ENCODE results near the gene COPA.

- TF ChIP-seq, protein P1, sequence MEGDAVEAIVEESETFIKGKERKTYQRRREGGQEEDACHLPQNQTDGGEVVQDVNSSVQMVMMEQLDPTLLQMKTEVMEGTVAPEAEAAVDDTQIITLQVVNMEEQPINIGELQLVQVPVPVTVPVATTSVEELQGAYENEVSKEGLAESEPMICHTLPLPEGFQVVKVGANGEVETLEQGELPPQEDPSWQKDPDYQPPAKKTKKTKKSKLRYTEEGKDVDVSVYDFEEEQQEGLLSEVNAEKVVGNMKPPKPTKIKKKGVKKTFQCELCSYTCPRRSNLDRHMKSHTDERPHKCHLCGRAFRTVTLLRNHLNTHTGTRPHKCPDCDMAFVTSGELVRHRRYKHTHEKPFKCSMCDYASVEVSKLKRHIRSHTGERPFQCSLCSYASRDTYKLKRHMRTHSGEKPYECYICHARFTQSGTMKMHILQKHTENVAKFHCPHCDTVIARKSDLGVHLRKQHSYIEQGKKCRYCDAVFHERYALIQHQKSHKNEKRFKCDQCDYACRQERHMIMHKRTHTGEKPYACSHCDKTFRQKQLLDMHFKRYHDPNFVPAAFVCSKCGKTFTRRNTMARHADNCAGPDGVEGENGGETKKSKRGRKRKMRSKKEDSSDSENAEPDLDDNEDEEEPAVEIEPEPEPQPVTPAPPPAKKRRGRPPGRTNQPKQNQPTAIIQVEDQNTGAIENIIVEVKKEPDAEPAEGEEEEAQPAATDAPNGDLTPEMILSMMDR (IDR thresholded peaks at IDR 0.05 in 4 of 5, conservative IDR thresholded peaks at IDR 0.05 in 1 of 5): no peak
- TF ChIP-seq POLR2A (IDR thresholded peaks at IDR 0.05): no peak
These were observed 99.3 kb downstream of the COPA start for GRCh38 chr1:160243767-160244166.

Data from gastrocnemius medialis (tissue), 4 donors.